ENCODE results near the gene RARS1. TPM values are rescaled to one million over a fixed set of nuclear protein-coding genes. Genes with fewer than 3 reads are reported as not detected.

The RARS1 gene
- polyA plus RNA-seq, 2 of the 4 experiments (the other 2 are of a cell fraction) = 107 to 142 TPM

GRCh38 chr5:168464214-168464613 lies 22.1 kb upstream of the RARS1 start:
- FAIRE-seq (no peak), ATAC-seq (no peak; a peak in 1 of 6 replicates), DNase-seq (ENCODE audit: low read depth in 1 of 2, low spot score in 1 of 2) (no peak)
- 93% methylated on average over 5 of the region's 5 CpGs for WGBS (ENCODE audit: missing lambda C conversion rate)
- Histone ChIP-seq H3K4me1 (no peaks in the 10 kb centered on the region), H3K4me2 (no peak overlapping the region), H3K4me3 (no peak overlapping the region), H3K9me3 (no peaks in the 10 kb centered on the region), H3K27ac (no peak overlapping the region)
- TF ChIP-seq CHD4 (IDR thresholded peaks at IDR 0.05; ENCODE audit: borderline replicate concordance) = no peak
- TF ChIP-seq GATA3 (IDR thresholded peaks at IDR 0.05; ENCODE audit: borderline replicate concordance) = no peak
- TF ChIP-seq SREBF2 (IDR thresholded peaks at IDR 0.05) = no peak
- no peak for TF ChIP-seq EHMT2 (IDR thresholded peaks at IDR 0.05; ENCODE audit: low read depth)
- no peak for TF ChIP-seq NR3C1 (IDR thresholded peaks at IDR 0.05)
- no peak for TF ChIP-seq HES2 (IDR thresholded peaks at IDR 0.05)
- no peak for TF ChIP-seq RFX5 (IDR thresholded peaks at IDR 0.05)
- no peak for TF ChIP-seq NPAS2 (CRISPR knock-in tag; IDR thresholded peaks at IDR 0.05; ENCODE audit: borderline replicate concordance)
- TF ChIP-seq EHF (CRISPR knock-in tag; IDR thresholded peaks at IDR 0.05) = no peak
- TF ChIP-seq EP300 (IDR thresholded peaks at IDR 0.05) = no peak
- TF ChIP-seq BHLHE40 (IDR thresholded peaks at IDR 0.05; ENCODE audit: low read depth, low read length) = no peak
- no peak for TF ChIP-seq CEBPB (IDR thresholded peaks at IDR 0.05)
- TF ChIP-seq REST (IDR thresholded peaks at IDR 0.05) = no peak
- no peak for TF ChIP-seq ZFP36 (IDR thresholded peaks at IDR 0.05; ENCODE audit: borderline replicate concordance, partially characterized antibody)
- TF ChIP-seq RCOR1 (IDR thresholded peaks at IDR 0.05; ENCODE audit: low read depth, low read length) = no peak
- TF ChIP-seq HOXB13 (CRISPR knock-in tag; IDR thresholded peaks at IDR 0.05; ENCODE audit: low read depth) = no peak
- TF ChIP-seq MYC (IDR thresholded peaks at IDR 0.05; ENCODE audit: borderline replicate concordance, low read length) = no peak
- CTCF ChIA-PET = interaction anchor here (1.1 kb wide), 1 partner anchor 13 kb away, joined by 4 read pairs; no protein-coding TSS in a partner anchor
- POLR2A ChIA-PET = no interaction called here

- TF ChIP-seq CBX8 (IDR thresholded peaks at IDR 0.05) (no peak), ZNF302 (CRISPR knock-in tag; IDR thresholded peaks at IDR 0.05) (no peak), ATOH8 (CRISPR knock-in tag; IDR thresholded peaks at IDR 0.05; ENCODE audit: low read depth) (no peak), REST (IDR thresholded peaks at IDR 0.05) (no peak), MAX (IDR thresholded peaks at IDR 0.05) (no peak), RNF2 (IDR thresholded peaks at IDR 0.05; ENCODE audit: borderline replicate concordance, low read depth) (no peak), ELK1 (IDR thresholded peaks at IDR 0.05; ENCODE audit: low read depth, low read length) (no peak), CBX2 (IDR thresholded peaks at IDR 0.05; ENCODE audit: borderline replicate concordance, low read depth) (no peak)
- FAIRE-seq (no peak), DNase-seq (ENCODE audit: low read depth in 1 of 2, low spot score in 1 of 2) (no peak), ATAC-seq (no peak)
- Histone ChIP-seq H3K9me3 (no peaks in the 10 kb centered on the region), H3K4me1 (no peaks in the 10 kb centered on the region), H3K4me2 (no peak overlapping the region), H3K27ac (no peak overlapping the region), H3K4me3 (no peak overlapping the region)
- ChIA-PET CTCF (interaction anchor here (1.1 kb wide), 1 partner anchor 13 kb away, joined by 4 read pairs; no protein-coding TSS in a partner anchor), POLR2A (no interaction called here)
- WGBS (ENCODE audit: missing lambda C conversion rate) = 93% methylated on average over 20 of the region's 20 CpGs
Measured at GRCh38 chr5:168464641-168465040, 21.6 kb upstream of the RARS1 start.
